ENCODE results near the gene SMIM10L1. TPM values are rescaled to one million over a fixed set of nuclear protein-coding genes. Genes with fewer than 3 reads are reported as not detected.

The SMIM10L1 gene
- 3.9 and 5.5 TPM in 2 replicates for total RNA-seq

DNA sequence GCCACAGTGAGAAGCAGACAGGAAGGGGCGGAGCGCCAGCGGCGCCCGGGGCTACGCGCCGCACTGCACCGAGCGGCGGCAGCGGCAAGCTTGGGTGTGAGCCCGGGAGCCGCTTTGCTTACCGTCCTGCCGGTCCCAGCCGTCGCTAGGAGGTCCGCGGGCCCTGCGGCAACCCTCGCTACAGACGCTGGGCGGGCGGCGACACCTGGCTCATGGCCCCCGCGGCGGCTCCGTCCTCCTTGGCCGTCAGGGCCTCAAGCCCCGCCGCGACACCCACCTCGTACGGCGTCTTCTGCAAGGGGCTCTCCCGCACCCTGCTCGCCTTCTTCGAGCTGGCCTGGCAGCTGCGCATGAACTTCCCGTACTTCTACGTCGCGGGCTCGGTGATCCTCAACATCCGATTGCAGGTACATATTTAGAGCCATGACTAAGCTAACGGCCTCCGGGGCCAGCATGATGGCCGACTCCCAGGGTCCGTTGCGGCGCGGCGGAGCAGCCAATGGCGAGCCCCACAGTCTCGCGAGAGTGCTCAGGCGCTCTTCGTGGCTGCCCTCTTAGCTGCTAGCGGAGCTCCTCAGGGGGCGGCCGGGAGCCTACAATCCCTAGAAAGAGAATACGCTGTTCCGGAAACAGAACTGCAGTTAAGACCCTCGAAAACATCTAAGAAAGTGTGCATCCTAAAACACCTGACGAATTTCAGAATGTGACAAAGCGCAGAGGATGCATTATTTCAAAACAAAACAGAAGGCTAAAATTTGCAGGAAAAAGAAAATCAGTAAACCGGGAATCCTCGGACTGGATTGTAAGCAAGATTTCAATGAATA, at the start of gene SMIM10L1:
SMIM10L1 (plus strand) TSS at position 50 of the 824 bp plus-strand sequence; CDS start at position 213, 163 bp downstream.

DNA sequence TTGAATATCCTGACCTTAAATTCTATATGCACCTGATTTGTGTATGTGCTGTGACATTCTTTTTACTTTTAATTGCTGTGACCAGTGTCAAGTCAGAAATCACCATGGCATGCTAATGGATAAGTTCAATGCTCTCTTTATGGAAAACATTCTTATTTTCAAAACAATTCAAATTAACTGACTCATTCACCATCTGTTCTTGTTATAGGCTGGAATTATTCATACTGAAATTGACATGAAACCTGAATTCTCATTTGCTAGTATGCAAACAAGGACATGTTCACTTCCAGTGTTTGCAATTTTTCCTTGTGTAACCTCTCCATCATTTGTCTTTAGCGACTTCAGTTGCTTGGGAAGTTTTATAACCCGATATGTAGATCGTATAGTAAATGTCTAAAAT, 36.7 kb upstream of the SMIM10L1 start, which contains the start of gene TAS2R30:
TAS2R30 (minus strand) TSS at position 340 of the 400 bp plus-strand sequence. CDS start 400 bp downstream, outside the sequence.

DNA sequence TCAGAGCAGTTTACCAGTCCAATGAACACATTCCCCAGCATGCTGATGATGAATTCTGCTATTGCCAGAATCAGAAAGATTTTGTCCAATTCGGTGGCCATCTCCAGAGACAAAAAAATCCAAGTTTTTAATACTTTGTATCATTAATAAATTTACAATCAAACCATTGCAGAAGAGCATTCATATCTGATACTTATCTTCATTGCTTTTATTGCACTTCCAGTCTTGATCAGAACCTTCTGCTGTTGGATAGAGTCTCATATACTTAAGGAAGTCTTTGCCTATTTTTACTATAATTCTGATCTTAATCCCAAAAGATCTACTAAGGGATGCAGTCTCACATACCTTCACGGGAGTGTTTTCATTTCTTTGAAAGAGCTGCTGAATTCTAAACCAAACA, 15.8 kb downstream of the SMIM10L1 start, which contains the start of gene TAS2R42:
TAS2R42 (minus strand) TSS at position 101 of the 400 bp plus-strand sequence; CDS start at position 101, 0 bp downstream.

Other genes starting within 250 kb of the SMIM10L1 start
- gene PRH2, start 242.0 kb upstream of the SMIM10L1 start, total RNA-seq, result not detected in 2 replicates
- gene TAS2R14, start 231.9 kb upstream of the SMIM10L1 start, total RNA-seq, result 0.96 and 1.9 TPM in 2 replicates
- gene TAS2R50, start 184.3 kb upstream of the SMIM10L1 start, total RNA-seq, result 0.85 and 0.96 TPM in 2 replicates
- gene TAS2R20, start 172.9 kb upstream of the SMIM10L1 start, total RNA-seq, result 0.64 and 0.96 TPM in 2 replicates
- 0.43 and 1.2 TPM in 2 replicates for gene TAS2R19, start 148.6 kb upstream of the SMIM10L1 start, total RNA-seq
- gene TAS2R31, start 139.8 kb upstream of the SMIM10L1 start, total RNA-seq, result 1.2 TPM in 1 of 2 replicates, not detected in the other
- gene TAS2R46, start 108.9 kb upstream of the SMIM10L1 start, total RNA-seq, result 0.85 and 0.96 TPM in 2 replicates
- gene TAS2R43, start 78.9 kb upstream of the SMIM10L1 start, total RNA-seq, result 0.96 TPM in 1 of 2 replicates, not detected in the other
- gene TAS2R30, start 36.5 kb upstream of the SMIM10L1 start, total RNA-seq, result 1.2 and 2.8 TPM in 2 replicates
- gene TAS2R42, start 15.7 kb downstream of the SMIM10L1 start, total RNA-seq, result not detected in 2 replicates
- gene PRB3, start 98.5 kb downstream of the SMIM10L1 start, total RNA-seq, result not detected in 2 replicates
- not detected in 2 replicates for gene PRB4, start 139.2 kb downstream of the SMIM10L1 start, total RNA-seq
- gene PRB2, start 224.4 kb downstream of the SMIM10L1 start, total RNA-seq, result not detected in 2 replicates

Measured in tracheal epithelial cell (primary cell).